IMR-90 (cell line): Measurements from ENCODE around the gene MFN2. TPM values are rescaled to one million over a fixed set of nuclear protein-coding genes. Genes with fewer than 3 reads are reported as not detected.

Experiments
- ATAC-seq: fragments of 200-7000 bp; cut with Tn5 transposase; 2 replicates; pipeline ENCODE4 v1.9.1; 2020; ENCODE audit warnings: low read depth, mild to moderate bottlenecking, moderate library complexity
- BruUV-seq: library from RNA; stranded (reverse); fragments of 400-500 nt; replicated peaks from 2 replicates; lab custom pipeline; 2021; lab: Mats Ljungman, UMichigan
- CTCF ChIA-PET: fragments of 300-600 bp; formaldehyde crosslinking; extraction: SDS; loops from one replicate; lab custom pipeline; 2021; ENCODE audit warnings: antibody characterized with exemption; lab: Yijun Ruan, JAX
- POLR2A ChIA-PET: fragments of 300-600 bp; sonication (Branson Sonifier 250); formaldehyde crosslinking; loops from one replicate; lab custom pipeline; 2022; ENCODE audit warnings: antibody characterized with exemption; ENCODE audit not compliant: unreplicated experiment; lab: Charles Lee
- DNase-seq: peaks from one replicate; pipeline ENCODE4 v3.0.0; 2013
- H2AFZ ChIP-seq: replicated peaks from 2 replicates; pipeline ENCODE3; 2013; ENCODE audit warnings: low read length, mild to moderate bottlenecking; ENCODE audit not compliant: poor library complexity
- H2AK5ac ChIP-seq: 2 replicates; pipeline ENCODE4 v1.6.1; 2013; ENCODE audit warnings: low read depth, low read length, inconsistent platforms
- H2AK9ac ChIP-seq: replicated peaks from 2 replicates; pipeline ENCODE3; 2013; ENCODE audit warnings: mild to moderate bottlenecking, low read depth, low read length, moderate library complexity; ENCODE audit not compliant: poor library complexity
- H2BK120ac ChIP-seq: 2 replicates; pipeline ENCODE4 v1.6.1; 2013; ENCODE audit warnings: low read depth, low read length, inconsistent platforms
- H2BK15ac ChIP-seq: 3 replicates; pipeline ENCODE4 v1.6.1; 2013; ENCODE audit warnings: low read depth, low read length, inconsistent platforms
- H2BK20ac ChIP-seq: 2 replicates; pipeline ENCODE4 v1.6.1; 2013; ENCODE audit warnings: low read depth, mild to moderate bottlenecking, inconsistent platforms, low read length, moderate library complexity
- H2BK5ac ChIP-seq: 2 replicates; pipeline ENCODE4 v1.6.1; 2013; ENCODE audit warnings: mild to moderate bottlenecking, low read depth, low read length, inconsistent platforms; ENCODE audit not compliant: poor library complexity, severe bottlenecking
- H3K14ac ChIP-seq: replicated peaks from 2 replicates; pipeline ENCODE4 v1.6.1; 2013; ENCODE audit warnings: low read depth, low read length, inconsistent platforms
- H3K18ac ChIP-seq: 2 replicates; pipeline ENCODE4 v1.6.1; 2013; ENCODE audit warnings: low read depth, low read length, control low read depth
- H3K23ac ChIP-seq: 2 replicates; pipeline ENCODE4 v1.6.1; 2013; ENCODE audit warnings: low read depth, low read length, inconsistent platforms
- H3K27ac ChIP-seq: 2 replicates; pipeline ENCODE4 v1.5.1; 2013; ENCODE audit warnings: mild to moderate bottlenecking, control low read depth, low read length; ENCODE audit not compliant: insufficient read depth
- H3K27me3 ChIP-seq: 2 replicates; pipeline ENCODE4 v1.6.1; 2013; ENCODE audit warnings: low read length; ENCODE audit not compliant: control insufficient read depth, insufficient read depth
- H3K36me3 ChIP-seq: 2 replicates; pipeline ENCODE4 v1.6.1; 2013; ENCODE audit warnings: low read length, mixed read lengths; ENCODE audit not compliant: control insufficient read depth, insufficient read depth
- H3K4ac ChIP-seq: 2 replicates; pipeline ENCODE4 v1.6.1; 2013; ENCODE audit warnings: low read depth, low read length, inconsistent platforms
- H3K4me1 ChIP-seq: 2 replicates; pipeline ENCODE4 v1.6.1; 2013; ENCODE audit warnings: low read length, mixed read lengths; ENCODE audit not compliant: control insufficient read depth, insufficient read depth
- H3K4me2 ChIP-seq: 2 replicates; pipeline ENCODE4 v1.6.1; 2013; ENCODE audit warnings: low read depth, mild to moderate bottlenecking, control low read depth, low read length, moderate library complexity
- H3K4me3 ChIP-seq: 2 replicates; pipeline ENCODE4 v1.5.1; 2013; ENCODE audit warnings: low read depth, mild to moderate bottlenecking, control low read depth, low read length, moderate library complexity; ENCODE audit not compliant: insufficient read depth
- H3K56ac ChIP-seq: 2 replicates; pipeline ENCODE4 v1.6.1; 2013; ENCODE audit warnings: low read length, inconsistent platforms; ENCODE audit not compliant: insufficient read depth; ENCODE audit errors: extremely low read depth
- H3K79me1 ChIP-seq, 2 experiments: 2 replicates each; pipeline ENCODE4 v1.6.1; 2013; ENCODE audit warnings: low read length in 2 of 2, inconsistent platforms in 1 of 2, low read depth in 1 of 2
- H3K9ac ChIP-seq: 2 replicates; pipeline ENCODE4 v1.6.1; 2013; ENCODE audit warnings: low read depth, low read length, control low read depth
- H3K9me1 ChIP-seq: 2 replicates; pipeline ENCODE4 v1.6.1; 2013; ENCODE audit warnings: low read length, inconsistent platforms; ENCODE audit not compliant: insufficient read depth
- H3K9me3 ChIP-seq: 2 replicates; pipeline ENCODE4 v1.6.1; 2013; ENCODE audit warnings: low read length; ENCODE audit not compliant: control insufficient read depth, insufficient read depth
- H4K20me1 ChIP-seq: 2 replicates; pipeline ENCODE4 v1.6.1; 2013; ENCODE audit warnings: low read length, inconsistent platforms; ENCODE audit not compliant: insufficient read depth
- H4K5ac ChIP-seq: 2 replicates; pipeline ENCODE4 v1.6.1; 2013; ENCODE audit warnings: mild to moderate bottlenecking, low read depth, low read length, control low read depth
- H4K8ac ChIP-seq, 2 experiments: 2 replicates each; pipeline ENCODE4 v1.6.1; 2013; ENCODE audit warnings: low read depth in 2 of 2, low read length in 2 of 2, control low read depth in 1 of 2, inconsistent platforms in 1 of 2
- H4K91ac ChIP-seq: 2 replicates; pipeline ENCODE4 v1.6.1; 2013; ENCODE audit warnings: low read depth, low read length, inconsistent platforms; ENCODE audit not compliant: insufficient read depth
- BHLHE40 ChIP-seq: fragments of 150-350 bp; IDR thresholded peaks from 2 replicates; pipeline ENCODE4 v1.6.1; 2016; ENCODE audit warnings: mild to moderate bottlenecking, low read depth, low read length
- CEBPB ChIP-seq: IDR thresholded peaks from 2 replicates; pipeline ENCODE4 v1.6.1; 2012; ENCODE audit warnings: low read depth, low read length, improper control_type of control experiment
- CHD1 ChIP-seq: IDR thresholded peaks from 2 replicates; pipeline ENCODE4 v1.6.1; 2012; ENCODE audit warnings: low read depth, low read length, improper control_type of control experiment
- CTCF ChIP-seq: conservative IDR thresholded peaks from 2 replicates; pipeline ENCODE4 v1.5.1; 2012; ENCODE audit warnings: mild to moderate bottlenecking, low read depth, low read length, improper control_type of control experiment
- ELK1 ChIP-seq: fragments of 150-350 bp; IDR thresholded peaks from 2 replicates; pipeline ENCODE4 v1.6.1; 2016; ENCODE audit warnings: low read depth, mild to moderate bottlenecking, low read length, moderate library complexity, borderline replicate concordance
- FOS ChIP-seq: fragments of 150-350 bp; IDR thresholded peaks from 2 replicates; pipeline ENCODE4 v1.6.1; 2016; ENCODE audit warnings: low read depth, low read length
- MAFK ChIP-seq: IDR thresholded peaks from 2 replicates; pipeline ENCODE4 v1.6.1; 2012; ENCODE audit warnings: low read depth, low read length, improper control_type of control experiment
- MAZ ChIP-seq: IDR thresholded peaks from 2 replicates; pipeline ENCODE4 v1.6.1; 2012; ENCODE audit warnings: low read depth, mild to moderate bottlenecking, low read length, improper control_type of control experiment, moderate library complexity, borderline replicate concordance
- MXI1 ChIP-seq: IDR thresholded peaks from 2 replicates; pipeline ENCODE4 v1.6.1; 2012; ENCODE audit warnings: low read depth, mild to moderate bottlenecking, low read length, moderate library complexity, borderline replicate concordance
- NFE2L2 ChIP-seq: fragments of 150-350 bp; IDR thresholded peaks from 2 replicates; pipeline ENCODE4 v1.6.1; 2016; ENCODE audit warnings: low read depth, mild to moderate bottlenecking, low read length
- POLR2A ChIP-seq: IDR thresholded peaks from 2 replicates; pipeline ENCODE4 v1.6.1; 2012; ENCODE audit warnings: mild to moderate bottlenecking, low read depth, low read length
- RAD21 ChIP-seq: IDR thresholded peaks from 2 replicates; pipeline ENCODE4 v1.6.1; 2012; ENCODE audit warnings: low read length, improper control_type of control experiment
- RCOR1 ChIP-seq: IDR thresholded peaks from 2 replicates; pipeline ENCODE4 v1.6.1; 2012; ENCODE audit warnings: mild to moderate bottlenecking, low read length, improper control_type of control experiment; ENCODE audit not compliant: insufficient replicate concordance
- RFX5 ChIP-seq: IDR thresholded peaks from 2 replicates; pipeline ENCODE4 v1.8.0; 2012; ENCODE audit warnings: low read depth, mild to moderate bottlenecking, low read length, moderate library complexity
- SMC3 ChIP-seq: fragments of 150-350 bp; IDR thresholded peaks from 2 replicates; pipeline ENCODE4 v1.6.1; 2016; ENCODE audit warnings: low read depth, mild to moderate bottlenecking, antibody characterized with exemption, low read length, moderate library complexity
- USF2 ChIP-seq: fragments of 150-350 bp; IDR thresholded peaks from 2 replicates; pipeline ENCODE4 v1.6.1; 2017; ENCODE audit warnings: mild to moderate bottlenecking, antibody characterized with exemption, low read length, low read depth
- WGBS, 2 experiments: methylation state at CpG; one replicate each; pipeline versions ENCODE4 v1.1.5 to v1.1.7; 2013; ENCODE audit warnings: missing lambda C conversion rate in 2 of 2; ENCODE audit not compliant: insufficient read length in 1 of 2; ENCODE audit errors: extremely low coverage in 2 of 2; 5-methylcytosine and 5-hydroxymethylcytosine counted together
- dilution Hi-C: fragments of 300-500 bp; cut with HindIII; formaldehyde crosslinking; loops from one replicate; pipeline ENCODE4 v1.14.3; 2018; ENCODE audit warnings: low sequenced_read_pairs; ENCODE audit not compliant: unreplicated experiment
- in situ Hi-C: fragments of 300-500 bp; cut with MboI; formaldehyde crosslinking; loops from 3 replicates; pipeline ENCODE4 v1.14.3; 2019; ENCODE audit warnings: low sequenced_read_pairs, inconsistent platforms, mixed read lengths
- intact Hi-C: fragments of 100-400 bp; cut with micrococcal nuclease; formaldehyde crosslinking; loops from 2 replicates; pipeline ENCODE4 v1.10.0; 2022
- polyA plus RNA-seq, 3 experiments: library from polyadenylated mRNA; depleted of rRNA; stranded (reverse); fragments of >200 nt; gene quantifications; 2 replicates each; pipeline ENCODE4 v1.2.3, GENCODE V29; 2012; ENCODE audit warnings: low replicate concordance in 1 of 3
- total RNA-seq: library from RNA; depleted of rRNA; stranded (reverse); fragments of >200 nt; gene quantifications from 2 replicates; pipeline ENCODE4 v1.2.3, GENCODE V29; 2012

MFN2 gene
- total and polyA plus RNA-seq, 2 of the 4 experiments (the other 2 are of a cell fraction), result 52.8 to 84.2 TPM

GRCh38 chr1:12011998-12012397, 31.8 kb downstream of the MFN2 start:
- CTCF ChIA-PET, result no interaction called here
- BruUV-seq, result no TSS peak
- no peaks in the 10 kb centered on the region for H3K9me3 ChIP-seq

More at GRCh38 chr1:12011998-12012397, 31.8 kb downstream of the MFN2 start:
- Histone ChIP-seq H2BK20ac (no peak overlapping the region), H2BK15ac (no peak overlapping the region), H4K20me1 (no peaks in the 10 kb centered on the region), H3K4me2 (no peak overlapping the region), H3K4me1 (peaks cover 2% of the 10 kb centered on the region; the same call in 1 of the 2 replicates), H3K36me3 (peaks cover 42% of the 10 kb centered on the region), H3K9ac (no peak overlapping the region), H2AFZ (no peak overlapping the region), H2AK9ac (no peak overlapping the region), H3K18ac (no peak overlapping the region), H2AK5ac (no peak overlapping the region), H2BK120ac (no peak overlapping the region), H4K8ac (no peak overlapping the region), H3K56ac (no peak overlapping the region), H3K23ac (no peak overlapping the region), H3K27ac (no peak overlapping the region), H3K79me1 (no peaks in the 10 kb centered on the region), H2BK5ac (no peak overlapping the region), H3K14ac (no peak overlapping the region), H3K4me3 (no peak overlapping the region), H4K5ac (no peak overlapping the region), H3K9me1 (no peaks in the 10 kb centered on the region; the same call in 1 of the 2 replicates), H4K91ac (no peak overlapping the region), H3K27me3 (no peaks in the 10 kb centered on the region), H3K4ac (no peak overlapping the region)
- 86% methylated on average over 1 of the region's 4 CpGs; no CpG with 5 or more reads in 1 of the 2 experiments for WGBS, 2 experiments
- POLR2A ChIA-PET, result no interaction called here
- no peak for TF ChIP-seq ELK1
- no peak for TF ChIP-seq USF2
- no peak for TF ChIP-seq MAZ
- no peak for TF ChIP-seq MXI1
- no peak for TF ChIP-seq CEBPB
- no peak for TF ChIP-seq SMC3
- no peak for TF ChIP-seq BHLHE40
- no peak for TF ChIP-seq NFE2L2
- no peak for TF ChIP-seq RFX5
- no peak for TF ChIP-seq FOS
- TF ChIP-seq POLR2A, result no peak
- no peak for TF ChIP-seq RAD21
- no peak for TF ChIP-seq CHD1
- TF ChIP-seq RCOR1, result no peak
- no peak for TF ChIP-seq MAFK
- TF ChIP-seq CTCF, result no peak
- dilution Hi-C loops, result no loop called here
- in situ Hi-C loops, result no loop called here
- DNase-seq (no peak), ATAC-seq (no peak)
- intact Hi-C loops, result no loop called here
